SJCRH30 (cell line): ENCODE data around the gene HTT. TPM values are rescaled to one million over a fixed set of nuclear protein-coding genes. Genes with fewer than 3 reads are reported as not detected.

ENCODE experiments used
- DNase-seq, 2 experiments: peaks; one replicate each; pipeline ENCODE4 v3.0.0-alpha.2; 2015 to 2020
- H3K27ac ChIP-seq: fragments of 250-450 bp; sonication (Bioruptor Pico); 2 replicates; pipeline ENCODE4 v1.5.1; 2020; ENCODE audit warnings: mild to moderate bottlenecking, moderate library complexity
- H3K27me3 ChIP-seq: fragments of 250-450 bp; sonication (Bioruptor Pico); 2 replicates; pipeline ENCODE4 v1.5.1; 2020; ENCODE audit warnings: mild to moderate bottlenecking, moderate library complexity
- H3K36me3 ChIP-seq: fragments of 250-450 bp; sonication (Bioruptor Pico); 2 replicates; pipeline ENCODE4 v1.5.1; 2020; ENCODE audit warnings: mild to moderate bottlenecking, moderate library complexity
- H3K4me1 ChIP-seq: fragments of 250-450 bp; sonication (Bioruptor Pico); 2 replicates; pipeline ENCODE4 v1.5.1; 2020; ENCODE audit warnings: mild to moderate bottlenecking, moderate library complexity
- H3K4me3 ChIP-seq: fragments of 250-450 bp; sonication (Bioruptor Pico); 2 replicates; pipeline ENCODE4 v1.5.1; 2020; ENCODE audit warnings: mild to moderate bottlenecking, moderate library complexity
- H3K9me3 ChIP-seq: fragments of 250-450 bp; sonication (Bioruptor Pico); replicated peaks from 2 replicates; pipeline ENCODE4 v1.5.1; 2020; ENCODE audit warnings: mild to moderate bottlenecking, moderate library complexity
- total RNA-seq: library from RNA; depleted of rRNA; stranded (reverse); fragments of >200 nt; shearing (Covaris generic); gene quantifications from 2 replicates; pipeline ENCODE4 v1.2.3, GENCODE V29; 2014

Gene HTT
- total RNA-seq, 1 experiment from 2014 or later = 30.7 TPM

- Histone ChIP-seq H3K27me3 (no peaks in the 10 kb centered on the region), H3K36me3 (no peaks in the 10 kb centered on the region), H3K4me1 (no peaks in the 10 kb centered on the region), H3K4me3 (no peak overlapping the region), H3K9me3 (no peaks in the 10 kb centered on the region; the same call in 1 of the 2 replicates), H3K27ac (no peak overlapping the region)
- DNase-seq = no peak
These were observed 8.9 kb upstream of the HTT start for GRCh38 chr4:3065551-3065950.

- Histone ChIP-seq H3K9me3 (no peaks in the 10 kb centered on the region; the same call in 1 of the 2 replicates), H3K36me3 (no peaks in the 10 kb centered on the region), H3K4me1 (no peaks in the 10 kb centered on the region; the same call in 1 of the 2 replicates), H3K27me3 (no peaks in the 10 kb centered on the region), H3K4me3 (no peak overlapping the region), H3K27ac (no peak overlapping the region)
- no peak for DNase-seq
These were observed 7.6 kb upstream of the HTT start for GRCh38 chr4:3066836-3067400.

- Histone ChIP-seq H3K27ac (no peak overlapping the region), H3K4me1 (no peaks in the 10 kb centered on the region; the same call in 1 of the 2 replicates), H3K9me3 (no peaks in the 10 kb centered on the region; the same call in 1 of the 2 replicates), H3K4me3 (no peak overlapping the region), H3K36me3 (no peaks in the 10 kb centered on the region), H3K27me3 (no peaks in the 10 kb centered on the region)
- no peak for DNase-seq
These were observed 6.9 kb upstream of the HTT start for GRCh38 chr4:3067473-3068001.

- H3K27ac ChIP-seq = no peak overlapping the region
- no peaks in the 10 kb centered on the region for H3K36me3 ChIP-seq
- H3K4me3 ChIP-seq = no peak overlapping the region
- no peaks in the 10 kb centered on the region; the same call in 1 of the 2 replicates for H3K9me3 ChIP-seq
- no peaks in the 10 kb centered on the region; the same call in 1 of the 2 replicates for H3K4me1 ChIP-seq
- DNase-seq = no peak
- H3K27me3 ChIP-seq = no peaks in the 10 kb centered on the region
These were observed 4.8 kb upstream of the HTT start for GRCh38 chr4:3069661-3070199.

- H3K27ac ChIP-seq = no peak overlapping the region
- peak in 1 of 2 experiments; percentile 17 for DNase-seq
- H3K27me3 ChIP-seq = no peaks in the 10 kb centered on the region
- no peak overlapping the region for H3K4me3 ChIP-seq
- no peaks in the 10 kb centered on the region for H3K36me3 ChIP-seq
- H3K9me3 ChIP-seq = no peaks in the 10 kb centered on the region
- H3K4me1 ChIP-seq = no peaks in the 10 kb centered on the region; the same call in 1 of the 2 replicates
These were observed 3.6 kb upstream of the HTT start for GRCh38 chr4:3070709-3071500.

- no peak for DNase-seq
- Histone ChIP-seq H3K4me3 (no peak overlapping the region), H3K9me3 (no peaks in the 10 kb centered on the region), H3K27ac (no peak overlapping the region), H3K4me1 (no peaks in the 10 kb centered on the region; the same call in 1 of the 2 replicates), H3K27me3 (no peaks in the 10 kb centered on the region), H3K36me3 (no peaks in the 10 kb centered on the region)
These were observed 2.7 kb upstream of the HTT start for GRCh38 chr4:3071811-3072210.

GRCh38 chr4:3073158-3074077 lies 1.1 kb upstream of the HTT start:
- no peaks in the 10 kb centered on the region for H3K36me3 ChIP-seq
- peak overlapping the region; percentile 86 for H3K4me3 ChIP-seq
- no peaks in the 10 kb centered on the region; the same call in 1 of the 2 replicates for H3K4me1 ChIP-seq
- DNase-seq = peak; percentile 32 to 47
- no peaks in the 10 kb centered on the region for H3K9me3 ChIP-seq
- peak overlapping the region; percentile 65 for H3K27ac ChIP-seq
- no peaks in the 10 kb centered on the region for H3K27me3 ChIP-seq

GRCh38 chr4:3074846-3075651 lies 568 bp downstream of the HTT start:
- H3K27me3 ChIP-seq = no peaks in the 10 kb centered on the region

GRCh38 chr4:3075652-3075981 lies 1.1 kb downstream of the HTT start:
- Histone ChIP-seq H3K27ac (peak overlapping the region; percentile 23), H3K27me3 (no peaks in the 10 kb centered on the region), H3K36me3 (no peaks in the 10 kb centered on the region), H3K4me1 (no peaks in the 10 kb centered on the region; the same call in 1 of the 2 replicates), H3K9me3 (no peaks in the 10 kb centered on the region), H3K4me3 (peak overlapping the region; percentile 97)
- DNase-seq = no peak

More at GRCh38 chr4:3074846-3075651, 568 bp downstream of the HTT start:
- Histone ChIP-seq H3K4me1 (no peaks in the 10 kb centered on the region; the same call in 1 of the 2 replicates), H3K4me3 (peak overlapping the region; percentile 97), H3K27ac (peak overlapping the region; percentile 79), H3K36me3 (no peaks in the 10 kb centered on the region), H3K9me3 (no peaks in the 10 kb centered on the region)
- DNase-seq = peak; percentile 83 to 85

GRCh38 chr4:3077796-3078195 lies 3.3 kb downstream of the HTT start:
- no peaks in the 10 kb centered on the region for H3K4me1 ChIP-seq
- H3K27me3 ChIP-seq = no peaks in the 10 kb centered on the region
- no peak overlapping the region for H3K27ac ChIP-seq
- H3K36me3 ChIP-seq = no peaks in the 10 kb centered on the region
- H3K4me3 ChIP-seq = no peak overlapping the region
- H3K9me3 ChIP-seq = no peaks in the 10 kb centered on the region
- DNase-seq = no peak

- Histone ChIP-seq H3K36me3 (no peaks in the 10 kb centered on the region), H3K9me3 (no peaks in the 10 kb centered on the region), H3K27ac (no peak overlapping the region), H3K4me3 (no peak overlapping the region), H3K27me3 (no peaks in the 10 kb centered on the region), H3K4me1 (no peaks in the 10 kb centered on the region)
- no peak for DNase-seq
These were observed 5.2 kb downstream of the HTT start for GRCh38 chr4:3079694-3080123.

- no peak overlapping the region for H3K4me3 ChIP-seq
- H3K27ac ChIP-seq = no peak overlapping the region
- no peaks in the 10 kb centered on the region for H3K9me3 ChIP-seq
- no peaks in the 10 kb centered on the region for H3K4me1 ChIP-seq
- H3K27me3 ChIP-seq = no peaks in the 10 kb centered on the region
- peaks cover 12% of the 10 kb centered on the region for H3K36me3 ChIP-seq
- no peak for DNase-seq
These were observed 8.5 kb downstream of the HTT start for GRCh38 chr4:3082925-3083515.

- no peak overlapping the region for H3K4me3 ChIP-seq
- H3K27me3 ChIP-seq = no peaks in the 10 kb centered on the region
- H3K27ac ChIP-seq = no peak overlapping the region
- DNase-seq = no peak
- no peaks in the 10 kb centered on the region for H3K4me1 ChIP-seq
- H3K9me3 ChIP-seq = no peaks in the 10 kb centered on the region
- H3K36me3 ChIP-seq = peaks cover 18% of the 10 kb centered on the region
These were observed 9.3 kb downstream of the HTT start for GRCh38 chr4:3083732-3084131.
